GM18526 (cell line): Measurements from ENCODE around the gene DPP10.

Source experiments
- POLR2A ChIP-seq: IDR thresholded peaks from 3 replicates; pipeline ENCODE4 v1.6.1; 2011; ENCODE audit not compliant: insufficient read length; ENCODE audit errors: extremely low read depth

The DPP10 gene

GRCh38 chr2:114442510-114442909, at the start of gene DPP10:
TSS of gene DPP10 (plus strand) at chr2:114442641.
- TF ChIP-seq POLR2A: no peak

GRCh38 chr2:114400890-114401289, 41.6 kb upstream of the DPP10 start:
- TF ChIP-seq POLR2A: no peak

GRCh38 chr2:114405247-114406116, 37.0 kb upstream of the DPP10 start:
- no peak for TF ChIP-seq POLR2A

- TF ChIP-seq POLR2A: no peak
Measured at GRCh38 chr2:114406347-114406746, 36.1 kb upstream of the DPP10 start.

- no peak for TF ChIP-seq POLR2A
Measured at GRCh38 chr2:114421781-114422180, 20.7 kb upstream of the DPP10 start.

GRCh38 chr2:114424699-114425098, 17.7 kb upstream of the DPP10 start:
- TF ChIP-seq POLR2A: no peak

- TF ChIP-seq POLR2A: no peak
Measured at GRCh38 chr2:114426756-114427155, 15.7 kb upstream of the DPP10 start.

- no peak for TF ChIP-seq POLR2A
Measured at GRCh38 chr2:114436329-114436728, 6.1 kb upstream of the DPP10 start.

GRCh38 chr2:114446571-114446970, 4.1 kb downstream of the DPP10 start:
- no peak for TF ChIP-seq POLR2A

GRCh38 chr2:114450639-114451038, 8.2 kb downstream of the DPP10 start:
- TF ChIP-seq POLR2A: no peak

GRCh38 chr2:114456566-114456965, 14.1 kb downstream of the DPP10 start:
- no peak for TF ChIP-seq POLR2A

GRCh38 chr2:114457956-114458355, 15.5 kb downstream of the DPP10 start:
- TF ChIP-seq POLR2A: no peak

GRCh38 chr2:114461116-114461515, 18.7 kb downstream of the DPP10 start:
- TF ChIP-seq POLR2A: no peak

- no peak for TF ChIP-seq POLR2A
Measured at GRCh38 chr2:114464961-114465706, 22.7 kb downstream of the DPP10 start.

- no peak for TF ChIP-seq POLR2A
Measured at GRCh38 chr2:114468343-114468742, 25.9 kb downstream of the DPP10 start.

GRCh38 chr2:114472246-114472645, 29.8 kb downstream of the DPP10 start:
- TF ChIP-seq POLR2A: no peak

- TF ChIP-seq POLR2A: no peak
Measured at GRCh38 chr2:114472726-114473125, 30.3 kb downstream of the DPP10 start.
